SU-DHL-6 (cell line): ENCODE measurements around the gene NRARP.

ENCODE experiments used
- H2AFZ ChIP-seq: fragments of 200-600 bp; sonication (generic); 2 replicates; pipeline ENCODE4 v1.6.1; 2014; ENCODE audit warnings: low read depth, mild to moderate bottlenecking, moderate library complexity, mixed read lengths, antibody characterized with exemption, low read length; ENCODE audit not compliant: severe bottlenecking
- H3F3A ChIP-seq: fragments of 200-600 bp; shearing (Covaris generic); 2 replicates; pipeline ENCODE4 v1.6.0; 2016; ENCODE audit warnings: antibody characterized with exemption, mild to moderate bottlenecking; ENCODE audit not compliant: insufficient read depth
- H3K27ac ChIP-seq: fragments of 200-600 bp; sonication (generic); 2 replicates; pipeline ENCODE4 v1.5.1; 2016; ENCODE audit warnings: low read depth, mild to moderate bottlenecking, low read length, moderate library complexity, mixed read lengths
- H3K27me3 ChIP-seq: fragments of 200-600 bp; sonication (generic), shearing (Covaris generic); 2 replicates; pipeline ENCODE4 v1.6.0; 2014; ENCODE audit warnings: mild to moderate bottlenecking, low read length
- H3K36me3 ChIP-seq: fragments of 200-600 bp; sonication (generic); 2 replicates; pipeline ENCODE4 v1.6.1; 2014; ENCODE audit warnings: mild to moderate bottlenecking, low read length, mixed read lengths
- H3K4me2 ChIP-seq: fragments of 300-600, 200-600 bp; shearing (Covaris generic), sonication (generic); 2 replicates; pipeline ENCODE4 v1.6.0; 2014; ENCODE audit warnings: low read length, low read depth, mild to moderate bottlenecking; ENCODE audit not compliant: poor library complexity, severe bottlenecking
- H3K4me3 ChIP-seq: fragments of 200-600 bp; sonication (generic); 2 replicates; pipeline ENCODE4 v1.5.1; 2014; ENCODE audit warnings: antibody characterized with exemption, low read length, mild to moderate bottlenecking, mixed read lengths; ENCODE audit not compliant: insufficient read depth, poor library complexity, severe bottlenecking
- H3K79me2 ChIP-seq: fragments of 200-600 bp; sonication (generic); 2 replicates; pipeline ENCODE4 v1.6.1; 2014; ENCODE audit warnings: mild to moderate bottlenecking, low read length, moderate library complexity; ENCODE audit not compliant: insufficient read depth
- H3K9ac ChIP-seq: fragments of 200-600 bp; sonication (generic); 2 replicates; pipeline ENCODE4 v1.7.0; 2014; ENCODE audit warnings: mild to moderate bottlenecking, low read length
- H3K9me2 ChIP-seq: fragments of 200-600 bp; sonication (generic); replicated peaks from 2 replicates; pipeline ENCODE4 v1.6.1; 2014; ENCODE audit warnings: low read length; ENCODE audit not compliant: insufficient read depth
- H3K9me3 ChIP-seq: fragments of 200-600 bp; sonication (generic); 2 replicates; pipeline ENCODE4 v1.6.1; 2014; ENCODE audit warnings: low read length, mixed read lengths; ENCODE audit not compliant: insufficient read depth
- H4K20me1 ChIP-seq: fragments of 200-600 bp; sonication (generic); 2 replicates; pipeline ENCODE4 v1.6.1; 2014; ENCODE audit warnings: low read depth, mild to moderate bottlenecking, antibody characterized with exemption, low read length, moderate library complexity, mixed read lengths
- EZH2phosphoT487 ChIP-seq: fragments of 200-600 bp; sonication (generic), shearing (Covaris generic); conservative IDR thresholded peaks from 2 replicates; pipeline ENCODE4 v1.6.1; 2018; ENCODE audit warnings: mild to moderate bottlenecking, antibody characterized with exemption, low read length, moderate library complexity, mixed read lengths
- TF ChIP-seq, protein P1 (sequence below): fragments of 200-600 bp; sonication (generic); IDR thresholded peaks from one replicate; pipeline ENCODE4 v1.5.1; 2017; ENCODE audit warnings: antibody characterized with exemption, mild to moderate bottlenecking, low read length, moderate library complexity; ENCODE audit not compliant: insufficient read depth, poor library complexity, severe bottlenecking

NRARP gene

DNA sequence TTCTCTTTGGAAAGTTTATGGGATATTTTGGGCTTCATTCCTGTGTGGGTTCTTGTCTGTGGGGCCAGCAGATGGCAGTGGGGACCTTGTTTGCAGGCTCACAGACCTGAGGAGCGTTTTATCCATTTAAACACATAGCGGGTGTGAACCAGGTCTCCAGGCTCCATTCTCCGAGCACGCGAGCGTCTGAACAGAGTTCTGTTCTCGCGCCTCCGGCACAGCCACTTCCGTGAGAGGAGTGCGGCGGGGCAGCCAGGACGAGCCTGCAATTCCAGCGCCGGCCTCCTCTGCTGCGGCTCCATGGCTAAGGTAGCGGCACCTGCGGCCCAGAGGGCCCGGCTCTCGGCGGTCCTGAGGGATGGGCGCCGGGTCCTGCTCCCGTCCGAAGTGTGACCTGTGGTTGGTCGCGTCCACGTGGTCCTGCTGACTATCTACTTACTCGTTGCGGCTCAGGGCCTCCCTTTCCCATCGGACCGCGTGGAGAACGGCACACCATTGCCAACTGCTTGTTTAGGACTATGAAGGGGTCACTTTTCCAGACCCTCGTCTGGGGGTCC, 7.3 kb downstream of the NRARP start:
- H3K9ac ChIP-seq = no peak overlapping the region
- H2AFZ ChIP-seq = no peak overlapping the region
- H3K36me3 ChIP-seq = no peaks in the 10 kb centered on the region
- TF ChIP-seq, protein P1, sequence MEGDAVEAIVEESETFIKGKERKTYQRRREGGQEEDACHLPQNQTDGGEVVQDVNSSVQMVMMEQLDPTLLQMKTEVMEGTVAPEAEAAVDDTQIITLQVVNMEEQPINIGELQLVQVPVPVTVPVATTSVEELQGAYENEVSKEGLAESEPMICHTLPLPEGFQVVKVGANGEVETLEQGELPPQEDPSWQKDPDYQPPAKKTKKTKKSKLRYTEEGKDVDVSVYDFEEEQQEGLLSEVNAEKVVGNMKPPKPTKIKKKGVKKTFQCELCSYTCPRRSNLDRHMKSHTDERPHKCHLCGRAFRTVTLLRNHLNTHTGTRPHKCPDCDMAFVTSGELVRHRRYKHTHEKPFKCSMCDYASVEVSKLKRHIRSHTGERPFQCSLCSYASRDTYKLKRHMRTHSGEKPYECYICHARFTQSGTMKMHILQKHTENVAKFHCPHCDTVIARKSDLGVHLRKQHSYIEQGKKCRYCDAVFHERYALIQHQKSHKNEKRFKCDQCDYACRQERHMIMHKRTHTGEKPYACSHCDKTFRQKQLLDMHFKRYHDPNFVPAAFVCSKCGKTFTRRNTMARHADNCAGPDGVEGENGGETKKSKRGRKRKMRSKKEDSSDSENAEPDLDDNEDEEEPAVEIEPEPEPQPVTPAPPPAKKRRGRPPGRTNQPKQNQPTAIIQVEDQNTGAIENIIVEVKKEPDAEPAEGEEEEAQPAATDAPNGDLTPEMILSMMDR = no peak
- no peak for TF ChIP-seq EZH2phosphoT487
- H3K4me3 ChIP-seq = no peak overlapping the region
- no peaks in the 10 kb centered on the region for H3K27me3 ChIP-seq
- H3K4me2 ChIP-seq = no peak overlapping the region
- H3F3A ChIP-seq = 0 out of 2 replicates have a peak, but pooled peaks cover 2% of the 10 kb centered on the region
- no peak overlapping the region for H3K27ac ChIP-seq
- no peaks in the 10 kb centered on the region for H3K9me3 ChIP-seq
- no peaks in the 10 kb centered on the region for H3K9me2 ChIP-seq
- H3K79me2 ChIP-seq = no peaks in the 10 kb centered on the region
- H4K20me1 ChIP-seq = no peaks in the 10 kb centered on the region

DNA sequence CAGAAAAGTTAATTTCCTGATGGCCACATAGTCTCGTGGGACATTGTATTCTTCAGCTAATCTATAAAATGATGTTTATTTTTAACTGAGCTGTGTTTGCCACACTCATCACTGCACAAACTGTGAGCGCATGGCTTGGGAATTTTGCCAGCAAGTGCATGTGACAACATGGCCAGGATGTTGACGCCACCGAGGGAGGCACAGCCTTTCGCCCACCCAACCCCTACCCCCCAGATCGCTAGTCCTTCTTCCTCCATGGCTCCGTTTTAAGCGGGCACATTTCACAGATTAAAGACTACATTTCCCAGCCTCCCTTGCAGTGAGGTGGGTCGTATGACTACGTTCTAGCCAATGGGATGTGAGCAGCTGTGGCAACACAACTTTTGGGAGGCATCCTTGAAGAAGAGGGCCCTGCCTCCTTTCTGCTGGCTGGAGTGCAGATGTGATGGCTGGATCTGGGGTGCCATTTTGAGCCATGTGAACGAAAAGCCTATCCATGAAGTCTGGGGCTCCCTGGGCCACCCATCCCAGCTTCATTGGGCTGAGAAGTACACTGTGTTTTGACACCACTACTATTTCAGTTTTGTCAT, 7.9 kb downstream of the NRARP start:
- no peaks in the 10 kb centered on the region for H3K9me3 ChIP-seq
- H3K9ac ChIP-seq = no peak overlapping the region
- H3F3A ChIP-seq = 0 out of 2 replicates have a peak, but pooled peaks cover 2% of the 10 kb centered on the region
- no peak overlapping the region for H3K4me3 ChIP-seq
- TF ChIP-seq, protein P1 = no peak
- no peak for TF ChIP-seq EZH2phosphoT487
- H3K27me3 ChIP-seq = no peaks in the 10 kb centered on the region
- no peaks in the 10 kb centered on the region for H3K36me3 ChIP-seq
- H3K79me2 ChIP-seq = no peaks in the 10 kb centered on the region
- no peak overlapping the region for H3K27ac ChIP-seq
- H3K4me2 ChIP-seq = no peak overlapping the region
- no peaks in the 10 kb centered on the region for H3K9me2 ChIP-seq
- no peaks in the 10 kb centered on the region for H4K20me1 ChIP-seq
- no peak overlapping the region for H2AFZ ChIP-seq

DNA sequence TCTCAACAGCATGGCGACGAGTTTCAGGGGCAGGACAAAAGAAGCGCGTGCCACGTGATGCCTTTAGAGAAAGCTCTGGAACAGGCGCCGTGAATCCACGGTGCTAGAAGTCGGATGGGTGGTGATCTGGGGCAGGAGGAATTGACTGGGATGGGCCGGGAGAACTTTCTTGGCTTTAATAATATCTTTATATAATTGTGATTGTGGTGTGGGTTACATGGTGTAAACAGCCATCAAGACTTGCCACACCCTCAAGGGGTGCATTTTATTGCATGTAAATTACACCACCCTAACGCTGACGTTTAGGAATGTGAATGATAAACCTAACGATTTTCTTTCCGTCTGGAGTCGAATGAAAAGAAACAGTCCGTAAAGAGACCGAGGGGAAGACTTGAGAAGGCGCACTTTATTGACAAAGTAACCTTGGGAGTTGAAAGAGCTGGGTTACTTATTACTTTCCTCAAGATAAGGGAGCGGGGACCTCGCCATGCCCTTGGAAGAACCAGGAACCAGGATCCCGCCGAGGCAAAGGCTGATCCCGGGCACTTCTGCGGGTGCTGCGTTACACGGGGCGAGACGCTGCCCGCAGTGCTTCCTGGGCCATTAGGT, 8.5 kb downstream of the NRARP start:
- H3K27ac ChIP-seq = no peak overlapping the region
- H4K20me1 ChIP-seq = no peaks in the 10 kb centered on the region
- H3K79me2 ChIP-seq = no peaks in the 10 kb centered on the region
- no peak overlapping the region for H3K4me3 ChIP-seq
- no peak overlapping the region for H3K9ac ChIP-seq
- H3K36me3 ChIP-seq = no peaks in the 10 kb centered on the region
- no peaks in the 10 kb centered on the region for H3K27me3 ChIP-seq
- H3K4me2 ChIP-seq = no peak overlapping the region
- no peak for TF ChIP-seq EZH2phosphoT487
- TF ChIP-seq, protein P1 = no peak
- H3F3A ChIP-seq = 0 out of 2 replicates have a peak, but pooled peaks cover 2% of the 10 kb centered on the region
- no peaks in the 10 kb centered on the region for H3K9me2 ChIP-seq
- H2AFZ ChIP-seq = no peak overlapping the region
- H3K9me3 ChIP-seq = no peaks in the 10 kb centered on the region
